Thoracic aorta (tissue), 2 donors: Measurements from ENCODE around the gene SRCIN1. TPM values are rescaled to one million over a fixed set of nuclear protein-coding genes. Genes with fewer than 3 reads are reported as not detected.

ENCODE experiments used
- ATAC-seq: fragments of 150-250 bp; one replicate; pipeline ENCODE4 v1.8.0; 2017; ENCODE audit warnings: low read depth; ENCODE audit not compliant: insufficient number of reproducible peaks, low FRiP score
- DNase-seq: peaks from one replicate; pipeline ENCODE4 v3.0.0-alpha.2; 2020; ENCODE audit warnings: low spot score
- H3K27ac ChIP-seq, 2 donors: fragments of 200-600 bp; sonication (generic); 1 replicate in 1 of 2; 2 replicates in 1 of 2; pipeline ENCODE4 v1.5.1; 2016; ENCODE audit warnings: mild to moderate bottlenecking in 2 of 2, moderate library complexity in 2 of 2
- H3K27me3 ChIP-seq: fragments of 200-600 bp; sonication (generic); replicated peaks from 2 replicates; pipeline ENCODE4 v1.6.0; 2016; ENCODE audit warnings: mild to moderate bottlenecking; ENCODE audit not compliant: insufficient read depth
- H3K36me3 ChIP-seq: fragments of 200-600 bp; sonication (generic); one replicate; pipeline ENCODE4 v1.5.1; 2016
- H3K4me1 ChIP-seq, 2 donors: fragments of 200-600 bp; sonication (generic); 1 replicate in 1 of 2; 2 replicates in 1 of 2; pipeline versions ENCODE4 v1.5.1 to v1.6.0; 2016; ENCODE audit warnings: low read depth in 2 of 2, mild to moderate bottlenecking in 1 of 2; ENCODE audit not compliant: control insufficient read depth in 1 of 2
- H3K4me3 ChIP-seq: fragments of 200-600 bp; sonication (generic); 2 replicates; pipeline ENCODE4 v1.5.1; 2016; ENCODE audit warnings: mild to moderate bottlenecking
- H3K9me3 ChIP-seq: fragments of 200-600 bp; sonication (generic); 2 replicates; pipeline ENCODE4 v1.5.1; 2016
- total RNA-seq, 2 donors: library from RNA; depleted of rRNA; stranded (reverse); fragments of >200 nt; gene quantifications; one replicate each; pipeline versions ENCODE4 v1.1.0 to v1.2.3, GENCODE V29; 2016
- TF ChIP-seq, protein P1 (sequence below): fragments of 200-600 bp; sonication (generic); IDR thresholded peaks from one replicate; pipeline ENCODE4 v1.5.1; 2019; ENCODE audit warnings: antibody characterized with exemption

The SRCIN1 gene
- total RNA-seq, 2 donors from 2014 or later = not detected

DNA sequence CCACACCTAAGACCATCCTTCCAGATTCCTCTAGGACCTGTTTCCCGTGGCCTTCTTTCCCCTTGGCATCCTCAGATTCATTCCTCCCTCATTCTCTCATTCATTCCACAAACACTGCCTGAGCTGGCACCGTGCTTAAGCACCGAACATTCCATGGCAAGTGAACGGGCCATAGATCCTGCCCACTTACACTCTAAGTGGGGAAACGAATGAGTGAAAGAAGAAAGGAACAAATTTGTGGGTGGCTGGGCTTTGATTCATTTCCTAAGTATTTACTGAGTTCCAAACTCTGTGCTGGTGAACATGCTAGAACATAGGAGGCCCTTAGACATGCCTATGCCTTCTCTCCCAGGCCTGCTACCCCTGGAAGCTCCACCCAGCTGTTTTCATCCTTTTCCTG, 30.0 kb downstream of the SRCIN1 start:
- H3K36me3 ChIP-seq = no peaks in the 10 kb centered on the region
- no peaks in the 10 kb centered on the region for H3K9me3 ChIP-seq
- H3K4me1 ChIP-seq = peaks cover 11 to 38% of the 10 kb centered on the region in 2 donors
- H3K4me3 ChIP-seq = no peak overlapping the region
- DNase-seq (no peak), ATAC-seq (no peak)
- TF ChIP-seq, protein P1, sequence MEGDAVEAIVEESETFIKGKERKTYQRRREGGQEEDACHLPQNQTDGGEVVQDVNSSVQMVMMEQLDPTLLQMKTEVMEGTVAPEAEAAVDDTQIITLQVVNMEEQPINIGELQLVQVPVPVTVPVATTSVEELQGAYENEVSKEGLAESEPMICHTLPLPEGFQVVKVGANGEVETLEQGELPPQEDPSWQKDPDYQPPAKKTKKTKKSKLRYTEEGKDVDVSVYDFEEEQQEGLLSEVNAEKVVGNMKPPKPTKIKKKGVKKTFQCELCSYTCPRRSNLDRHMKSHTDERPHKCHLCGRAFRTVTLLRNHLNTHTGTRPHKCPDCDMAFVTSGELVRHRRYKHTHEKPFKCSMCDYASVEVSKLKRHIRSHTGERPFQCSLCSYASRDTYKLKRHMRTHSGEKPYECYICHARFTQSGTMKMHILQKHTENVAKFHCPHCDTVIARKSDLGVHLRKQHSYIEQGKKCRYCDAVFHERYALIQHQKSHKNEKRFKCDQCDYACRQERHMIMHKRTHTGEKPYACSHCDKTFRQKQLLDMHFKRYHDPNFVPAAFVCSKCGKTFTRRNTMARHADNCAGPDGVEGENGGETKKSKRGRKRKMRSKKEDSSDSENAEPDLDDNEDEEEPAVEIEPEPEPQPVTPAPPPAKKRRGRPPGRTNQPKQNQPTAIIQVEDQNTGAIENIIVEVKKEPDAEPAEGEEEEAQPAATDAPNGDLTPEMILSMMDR = no peak
- H3K27ac ChIP-seq = peak overlapping the region in 1 of 2 donors; percentile 58
- peaks cover 16% of the 10 kb centered on the region for H3K27me3 ChIP-seq

DNA sequence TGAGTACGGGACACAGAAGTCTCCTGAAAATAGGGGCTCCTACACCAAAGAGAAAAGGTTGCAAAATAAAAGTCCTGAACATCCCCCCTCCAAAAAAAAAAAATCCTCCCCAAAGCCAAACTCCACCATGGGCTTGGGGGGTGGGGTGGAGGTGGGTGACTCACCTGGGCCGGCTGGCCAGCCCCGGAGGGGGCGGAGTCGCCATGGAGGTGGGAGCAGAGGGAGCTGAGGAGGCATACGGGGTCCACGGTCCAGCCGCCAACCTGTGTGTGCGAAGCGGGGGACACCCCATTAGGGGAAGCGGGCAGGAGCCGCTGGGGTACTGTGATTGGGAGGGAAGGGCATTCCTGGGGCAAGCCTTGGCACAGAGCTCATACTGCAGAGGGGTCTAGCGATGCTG, 31.0 kb downstream of the SRCIN1 start:
- no peaks in the 10 kb centered on the region for H3K9me3 ChIP-seq
- H3K27ac ChIP-seq = no peak overlapping the region
- DNase-seq (no peak), ATAC-seq (no peak)
- peaks cover 16% of the 10 kb centered on the region for H3K27me3 ChIP-seq
- H3K36me3 ChIP-seq = no peaks in the 10 kb centered on the region
- peaks cover 11 to 38% of the 10 kb centered on the region in 2 donors for H3K4me1 ChIP-seq
- TF ChIP-seq, protein P1 = no peak
- no peak overlapping the region for H3K4me3 ChIP-seq

DNA sequence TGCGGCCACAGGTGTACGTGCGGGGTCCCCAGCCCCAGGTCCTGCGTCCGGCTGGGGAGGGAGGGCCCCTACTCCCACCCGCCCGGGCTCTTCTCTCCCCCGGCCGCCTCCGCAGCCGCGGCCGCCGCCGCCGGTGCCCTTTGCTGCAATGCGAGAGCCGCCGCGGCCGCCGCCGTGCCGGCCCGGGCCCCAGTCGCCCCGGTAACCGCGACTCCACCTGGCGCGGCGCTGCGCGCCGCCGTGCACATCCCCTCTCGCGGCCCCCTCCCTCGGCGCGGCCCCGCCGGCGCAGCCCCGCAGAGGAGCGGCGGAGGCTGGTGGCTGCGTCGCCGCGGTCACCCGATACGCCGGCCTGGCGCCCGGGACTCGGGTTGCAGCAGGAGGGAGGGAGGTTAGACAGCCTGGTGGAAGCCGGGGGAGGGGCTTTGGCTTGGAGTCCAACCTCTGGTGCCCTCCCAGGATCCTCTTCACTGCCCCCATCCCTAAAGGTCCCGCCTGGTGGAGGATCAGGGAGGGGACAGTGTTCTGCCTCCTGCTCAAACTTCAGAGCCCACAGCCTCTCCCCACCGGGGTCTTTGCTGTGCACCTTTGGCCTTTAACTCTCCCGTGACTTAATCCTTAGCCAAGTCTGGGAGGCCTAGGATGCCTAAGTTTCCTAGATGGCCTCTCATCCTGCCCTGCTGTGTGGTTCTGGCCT, 32.9 kb downstream of the SRCIN1 start:
- DNase-seq (no peak), ATAC-seq (no peak)
- TF ChIP-seq, protein P1 = no peak
- Histone ChIP-seq H3K27me3 (peaks cover 16% of the 10 kb centered on the region), H3K9me3 (no peaks in the 10 kb centered on the region), H3K4me1 (peaks cover 3 to 29% of the 10 kb centered on the region in 2 donors), H3K4me3 (peak overlapping the region; percentile 55), H3K27ac (no peak overlapping the region), H3K36me3 (no peaks in the 10 kb centered on the region)

DNA sequence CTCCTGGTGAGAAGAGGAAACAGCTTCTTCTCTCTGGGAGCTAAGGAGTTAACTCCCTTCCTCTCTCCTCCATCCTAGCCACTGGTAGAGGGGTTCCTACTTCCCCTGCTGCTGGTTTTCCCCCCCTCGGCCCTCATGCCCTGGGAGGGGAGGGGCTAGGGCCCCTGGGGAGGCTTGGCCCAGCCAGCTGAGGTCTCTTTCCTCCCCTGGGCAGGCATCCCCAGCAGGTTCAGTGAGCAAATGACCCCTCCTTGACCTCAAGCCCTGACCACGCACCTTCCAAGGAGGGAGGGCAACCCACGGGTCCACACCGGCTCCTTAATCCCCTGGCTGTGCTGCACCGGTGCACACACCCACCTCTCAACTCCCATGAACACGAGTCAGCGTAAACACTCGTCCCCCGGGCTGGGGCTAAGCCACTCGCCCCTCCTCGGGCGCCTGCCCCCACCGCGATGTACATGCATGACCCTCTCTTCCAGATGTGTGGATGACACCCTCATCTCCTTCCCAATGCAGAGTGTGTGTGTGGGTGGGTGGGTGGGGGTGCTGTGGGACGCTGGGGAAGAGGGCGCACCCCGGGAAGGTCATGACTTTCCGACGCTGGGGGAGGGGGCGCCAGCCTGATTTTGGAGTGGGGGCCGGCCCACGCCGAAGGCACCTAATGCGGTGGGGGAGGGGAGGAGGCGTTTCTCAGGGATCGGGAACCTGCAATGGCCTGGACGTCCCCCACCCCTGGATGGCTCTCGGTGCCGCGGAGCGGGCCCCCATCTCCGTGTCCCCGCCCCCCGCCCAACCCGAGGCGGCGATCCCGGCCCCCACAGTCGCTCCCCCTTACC, 33.7 kb downstream of the SRCIN1 start:
- peaks cover 16% of the 10 kb centered on the region for H3K27me3 ChIP-seq
- no peak overlapping the region for H3K27ac ChIP-seq
- TF ChIP-seq, protein P1 = no peak
- peak overlapping the region; percentile 55 for H3K4me3 ChIP-seq
- no peaks in the 10 kb centered on the region for H3K36me3 ChIP-seq
- ATAC-seq = no peak
- H3K9me3 ChIP-seq = no peaks in the 10 kb centered on the region
- DNase-seq = no peak
- peaks cover 3 to 29% of the 10 kb centered on the region in 2 donors for H3K4me1 ChIP-seq
